ENCODE measurements around the gene ST14. TPM values are rescaled to one million over a fixed set of nuclear protein-coding genes. Genes with fewer than 3 reads are reported as not detected.

Gene ST14
- total and polyA plus RNA-seq, 2 donors (not counting 1 experiment from before 2014, with no cell fraction given), result under 0.01 TPM; not detected in 1

DNA sequence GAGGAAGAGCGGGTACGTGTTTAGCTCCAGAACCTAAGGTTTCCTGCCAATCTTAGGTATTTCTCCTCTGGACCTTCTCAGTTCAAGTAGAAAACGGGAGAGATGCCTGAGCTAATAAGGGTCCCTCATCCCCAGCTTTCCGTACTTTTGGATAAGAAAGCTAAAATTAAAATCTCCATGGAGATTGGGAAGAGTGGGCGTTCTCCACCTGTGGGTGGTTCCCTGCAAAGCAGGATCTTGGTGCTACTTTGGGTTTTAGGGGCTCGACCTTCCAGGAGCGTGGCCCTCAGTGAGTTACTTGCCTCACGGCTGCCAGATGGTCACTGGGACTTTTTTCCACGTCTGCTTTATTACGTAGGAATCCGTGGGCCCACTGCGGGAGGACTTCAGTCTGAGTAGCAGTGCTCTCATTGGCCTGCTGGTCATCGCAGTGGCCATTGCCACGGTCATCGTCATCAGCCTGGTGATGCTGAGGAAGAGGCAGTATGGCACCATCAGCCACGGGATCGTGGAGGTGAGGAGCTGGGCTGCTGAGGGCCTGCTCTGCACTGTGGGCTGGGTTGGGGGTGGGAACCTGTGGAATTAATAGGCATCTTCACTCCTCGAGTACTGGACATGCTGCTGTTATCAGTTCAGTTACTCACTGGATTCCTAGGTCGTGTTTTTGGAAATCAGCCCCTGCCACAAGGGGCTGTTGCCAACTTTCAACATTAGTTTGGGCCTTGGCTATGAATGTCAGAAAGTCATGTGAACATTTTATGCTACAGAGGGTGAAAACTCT lies 17.8 kb upstream of the ST14 start:
- Histone ChIP-seq H3K36me3 (ENCODE audit: control insufficient read depth, insufficient read depth, low read length) (peaks cover 15% of the 10 kb centered on the region), H3K27ac (ENCODE audit: insufficient read depth, low read length) (no peak overlapping the region)
- peak in 1 of 2 donors; percentile 76 for DNase-seq (ENCODE audit: low read depth in 2 of 2)

DNA sequence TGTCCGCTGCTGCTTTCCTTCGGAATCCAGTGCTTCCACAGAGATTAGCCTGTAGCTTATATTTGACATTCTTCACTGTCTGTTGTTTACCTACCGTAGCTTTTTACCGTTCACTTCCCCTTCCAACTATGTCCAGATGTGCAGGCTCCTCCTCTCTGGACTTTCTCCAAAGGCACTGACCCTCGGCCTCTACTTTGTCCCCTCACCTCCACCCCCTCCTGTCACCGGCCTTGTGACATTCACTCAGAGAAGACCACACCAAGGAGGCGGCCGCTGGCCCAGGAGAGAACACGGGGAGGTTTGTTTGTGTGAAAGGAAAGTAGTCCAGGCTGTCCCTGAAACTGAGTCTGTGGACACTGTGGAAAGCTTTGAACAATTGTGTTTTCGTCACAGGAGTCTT lies 15.4 kb upstream of the ST14 start:
- Histone ChIP-seq H2AFZ (ENCODE audit: low read length) (no peak overlapping the region), H3K4me2 (ENCODE audit: extremely low read depth, insufficient read depth, low read length) (no peak overlapping the region), H3K9ac (ENCODE audit: insufficient read depth, low read length) (no peak overlapping the region), H3K9me3 (ENCODE audit: control insufficient read depth, insufficient read depth, low read depth, low read length) (no peaks in the 10 kb centered on the region), H4K20me1 (ENCODE audit: control insufficient read depth, extremely low read depth, insufficient read depth, low read length) (no peaks in the 10 kb centered on the region), H3K4me3 (replicated peaks in 1 of 4; ENCODE audit: control extremely low read depth in 1 of 4, insufficient read depth in 1 of 4, low read depth in 3 of 4, low read length in 4 of 4) (no peak overlapping the region), H3K27ac (ENCODE audit: insufficient read depth, low read length) (no peak overlapping the region), H3K36me3 (ENCODE audit: control insufficient read depth, insufficient read depth, low read length) (peaks cover 13% of the 10 kb centered on the region), H3K27me3 (ENCODE audit: control insufficient read depth, insufficient read depth, low read length) (no peaks in the 10 kb centered on the region), H3K79me2 (ENCODE audit: control insufficient read depth, insufficient read depth, low read length) (no peaks in the 10 kb centered on the region), H3K4me1 (ENCODE audit: control insufficient read depth, extremely low read depth, insufficient read depth, low read length) (peaks cover 2% of the 10 kb centered on the region)
- TF ChIP-seq EZH2 (IDR thresholded peaks at IDR 0.05; ENCODE audit: low read length, missing control alignments), result no peak
- DNase-seq (ENCODE audit: low read depth in 2 of 2), result no peak

More for the DNA sequence above, 17.8 kb upstream of the ST14 start:
- Histone ChIP-seq H3K9me3 (ENCODE audit: control insufficient read depth, insufficient read depth, low read depth, low read length) (no peaks in the 10 kb centered on the region), H3K9ac (ENCODE audit: insufficient read depth, low read length) (no peak overlapping the region), H3K4me3 (replicated peaks in 1 of 4; ENCODE audit: control extremely low read depth in 1 of 4, insufficient read depth in 1 of 4, low read depth in 3 of 4, low read length in 4 of 4) (no peak overlapping the region), H3K79me2 (ENCODE audit: control insufficient read depth, insufficient read depth, low read length) (no peaks in the 10 kb centered on the region), H2AFZ (ENCODE audit: low read length) (no peak overlapping the region), H4K20me1 (ENCODE audit: control insufficient read depth, extremely low read depth, insufficient read depth, low read length) (no peaks in the 10 kb centered on the region), H3K27me3 (ENCODE audit: control insufficient read depth, insufficient read depth, low read length) (no peaks in the 10 kb centered on the region), H3K4me2 (ENCODE audit: extremely low read depth, insufficient read depth, low read length) (no peak overlapping the region), H3K4me1 (ENCODE audit: control insufficient read depth, extremely low read depth, insufficient read depth, low read length) (peaks cover 2% of the 10 kb centered on the region)
- TF ChIP-seq, protein P1, sequence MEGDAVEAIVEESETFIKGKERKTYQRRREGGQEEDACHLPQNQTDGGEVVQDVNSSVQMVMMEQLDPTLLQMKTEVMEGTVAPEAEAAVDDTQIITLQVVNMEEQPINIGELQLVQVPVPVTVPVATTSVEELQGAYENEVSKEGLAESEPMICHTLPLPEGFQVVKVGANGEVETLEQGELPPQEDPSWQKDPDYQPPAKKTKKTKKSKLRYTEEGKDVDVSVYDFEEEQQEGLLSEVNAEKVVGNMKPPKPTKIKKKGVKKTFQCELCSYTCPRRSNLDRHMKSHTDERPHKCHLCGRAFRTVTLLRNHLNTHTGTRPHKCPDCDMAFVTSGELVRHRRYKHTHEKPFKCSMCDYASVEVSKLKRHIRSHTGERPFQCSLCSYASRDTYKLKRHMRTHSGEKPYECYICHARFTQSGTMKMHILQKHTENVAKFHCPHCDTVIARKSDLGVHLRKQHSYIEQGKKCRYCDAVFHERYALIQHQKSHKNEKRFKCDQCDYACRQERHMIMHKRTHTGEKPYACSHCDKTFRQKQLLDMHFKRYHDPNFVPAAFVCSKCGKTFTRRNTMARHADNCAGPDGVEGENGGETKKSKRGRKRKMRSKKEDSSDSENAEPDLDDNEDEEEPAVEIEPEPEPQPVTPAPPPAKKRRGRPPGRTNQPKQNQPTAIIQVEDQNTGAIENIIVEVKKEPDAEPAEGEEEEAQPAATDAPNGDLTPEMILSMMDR (conservative IDR thresholded peaks at IDR 0.05 in 1 of 2, IDR thresholded peaks at IDR 0.05 in 1 of 2; ENCODE audit: low read depth in 1 of 2, low read length in 2 of 2), result no peak
- no peak for TF ChIP-seq EZH2 (IDR thresholded peaks at IDR 0.05; ENCODE audit: low read length, missing control alignments)

DNA sequence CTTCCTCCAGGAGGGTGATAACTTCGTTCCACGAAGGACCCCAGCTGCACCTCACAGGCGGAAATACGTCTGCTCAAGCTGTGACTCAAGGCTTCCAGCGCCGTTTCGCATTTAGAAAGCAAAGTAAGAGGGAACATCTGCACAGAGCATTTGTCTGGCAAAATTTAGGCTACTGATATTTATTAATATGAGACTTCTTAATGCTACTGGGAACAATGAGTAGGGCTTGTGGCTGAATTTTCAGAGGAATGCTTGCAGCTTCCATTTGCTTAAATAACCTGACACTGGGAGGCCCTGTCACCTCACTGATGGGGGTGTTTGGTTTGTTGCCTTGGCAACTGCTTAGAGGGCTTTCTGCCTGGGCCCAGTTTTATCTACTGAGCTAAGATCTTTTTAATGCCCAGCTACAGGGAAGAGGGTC lies 14.7 kb upstream of the ST14 start:
- Histone ChIP-seq H3K4me1 (ENCODE audit: control insufficient read depth, extremely low read depth, insufficient read depth, low read length) (peaks cover 2% of the 10 kb centered on the region), H3K36me3 (ENCODE audit: control insufficient read depth, insufficient read depth, low read length) (peaks cover 13% of the 10 kb centered on the region), H3K79me2 (ENCODE audit: control insufficient read depth, insufficient read depth, low read length) (no peaks in the 10 kb centered on the region), H3K27ac (ENCODE audit: insufficient read depth, low read length) (no peak overlapping the region), H4K20me1 (ENCODE audit: control insufficient read depth, extremely low read depth, insufficient read depth, low read length) (no peaks in the 10 kb centered on the region), H3K9ac (ENCODE audit: insufficient read depth, low read length) (no peak overlapping the region), H3K9me3 (ENCODE audit: control insufficient read depth, insufficient read depth, low read depth, low read length) (no peaks in the 10 kb centered on the region), H3K4me2 (ENCODE audit: extremely low read depth, insufficient read depth, low read length) (no peak overlapping the region), H2AFZ (ENCODE audit: low read length) (no peak overlapping the region), H3K4me3 (replicated peaks in 1 of 4; ENCODE audit: control extremely low read depth in 1 of 4, insufficient read depth in 1 of 4, low read depth in 3 of 4, low read length in 4 of 4) (no peak overlapping the region), H3K27me3 (ENCODE audit: control insufficient read depth, insufficient read depth, low read length) (no peaks in the 10 kb centered on the region)
- no peak for TF ChIP-seq EZH2 (IDR thresholded peaks at IDR 0.05; ENCODE audit: low read length, missing control alignments)
- TF ChIP-seq, protein P1 (conservative IDR thresholded peaks at IDR 0.05 in 1 of 2, IDR thresholded peaks at IDR 0.05 in 1 of 2; ENCODE audit: low read depth in 1 of 2, low read length in 2 of 2), result no peak
- DNase-seq (ENCODE audit: low read depth in 2 of 2), result no peak

All from fibroblast of lung (primary cell).